Upper lobe of right lung (tissue), 1 donor: ENCODE data around the gene DNAJC15. TPM values are rescaled to one million over a fixed set of nuclear protein-coding genes. Genes with fewer than 3 reads are reported as not detected.

Experiments
- ATAC-seq: fragments of 200-7000 bp; cut with Tn5 transposase; one replicate; pipeline ENCODE4 v1.9.1; 2020; ENCODE audit warnings: mild to moderate bottlenecking, moderate library complexity
- DNase-seq: peaks from one replicate; pipeline ENCODE4 v3.0.0-alpha.2; 2020
- H3K27ac ChIP-seq: fragments of 200-600 bp; one replicate; pipeline ENCODE4 v1.8.0; 2022
- H3K27me3 ChIP-seq: fragments of 200-600 bp; one replicate; pipeline ENCODE4 v1.8.0; 2022; ENCODE audit warnings: mild to moderate bottlenecking
- H3K36me3 ChIP-seq: fragments of 200-600 bp; one replicate; pipeline ENCODE4 v1.8.0; 2022
- H3K4me1 ChIP-seq: fragments of 200-600 bp; one replicate; pipeline ENCODE4 v1.8.0; 2022
- H3K4me3 ChIP-seq: fragments of 200-600 bp; one replicate; pipeline ENCODE4 v1.8.0; 2022; ENCODE audit warnings: mild to moderate bottlenecking
- H3K9me3 ChIP-seq: fragments of 200-600 bp; one replicate; pipeline ENCODE4 v1.8.0; 2022
- CTCF ChIP-seq: fragments of 200-600 bp; IDR thresholded peaks from one replicate; pipeline ENCODE4 v1.8.0; 2022; ENCODE audit warnings: antibody characterized with exemption
- intact Hi-C: fragments of 100-400 bp; cut with DNase I; formaldehyde crosslinking; loops from one replicate; pipeline ENCODE4 v1.11.0; 2022
- total RNA-seq: library from RNA; stranded (reverse); fragmentation: NEBNext Ultra II Directional; extraction: Animal tissue kit (Norgen Biotek cat#: 25700); gene quantifications from one replicate; pipeline ENCODE4 v1.2.1, GENCODE V29; 2021
- donor health status: DM: no; HTN: yes; CAD: no; lungs with severe emphysema.

The DNAJC15 gene
- total RNA-seq, 1 donor from 2014 or later: 15.1 TPM

GRCh38 chr13:42991898-42992763 is 31.3 kb upstream of the DNAJC15 start, which contains the start of gene EPSTI1:
TSS of gene EPSTI1 (minus strand) at chr13:42992241. CDS start at chr13:42992165, 76 bp downstream.
- peak; percentile 95 for ATAC-seq
- no peak for TF ChIP-seq CTCF
- peak; percentile 85 for DNase-seq
- H3K4me3 ChIP-seq: peak within 1 kb of the TSS; percentile 64
- peaks cover 12% of the 10 kb centered on the region for H3K4me1 ChIP-seq
- no peaks in the 10 kb centered on the region for H3K9me3 ChIP-seq
- peak within 1 kb of the TSS; percentile 88 for H3K27ac ChIP-seq
- no peaks in the 10 kb centered on the region for H3K27me3 ChIP-seq
- intact Hi-C loops: no loop called here
- no peaks in the 10 kb centered on the region for H3K36me3 ChIP-seq

- no peaks in the 10 kb centered on the region for H3K36me3 ChIP-seq
- intact Hi-C loops: no loop called here
- H3K27me3 ChIP-seq: no peaks in the 10 kb centered on the region
- DNase-seq (no peak), ATAC-seq (peak; percentile 6)
- H3K4me1 ChIP-seq: peaks cover 14% of the 10 kb centered on the region
- H3K4me3 ChIP-seq: peak overlapping the region; percentile 64
- no peaks in the 10 kb centered on the region for H3K9me3 ChIP-seq
- H3K27ac ChIP-seq: peak overlapping the region; percentile 88
- no peak for TF ChIP-seq CTCF
Observed at GRCh38 chr13:42992764-42993122, 30.6 kb upstream of the DNAJC15 start.

- no peak for DNase-seq
- no peak for TF ChIP-seq CTCF
- Histone ChIP-seq H3K9me3 (no peaks in the 10 kb centered on the region), H3K27ac (no peak overlapping the region), H3K27me3 (no peaks in the 10 kb centered on the region), H3K4me1 (peaks cover 14% of the 10 kb centered on the region), H3K4me3 (no peak overlapping the region), H3K36me3 (no peaks in the 10 kb centered on the region)
- no peak for ATAC-seq
- intact Hi-C loops: no loop called here
Observed at GRCh38 chr13:42994878-42995277, 28.5 kb upstream of the DNAJC15 start.

- no peaks in the 10 kb centered on the region for H3K36me3 ChIP-seq
- H3K4me3 ChIP-seq: no peak overlapping the region
- H3K4me1 ChIP-seq: peaks cover 5% of the 10 kb centered on the region
- intact Hi-C loops: no loop called here
- no peak for DNase-seq
- peak; percentile 5 for ATAC-seq
- no peaks in the 10 kb centered on the region for H3K27me3 ChIP-seq
- H3K9me3 ChIP-seq: no peaks in the 10 kb centered on the region
- no peak overlapping the region for H3K27ac ChIP-seq
- TF ChIP-seq CTCF: no peak
Observed at GRCh38 chr13:42996584-42996983, 26.8 kb upstream of the DNAJC15 start.

- TF ChIP-seq CTCF: no peak
- ATAC-seq (no peak), DNase-seq (no peak)
- H3K27me3 ChIP-seq: no peaks in the 10 kb centered on the region
- H3K9me3 ChIP-seq: no peaks in the 10 kb centered on the region
- H3K27ac ChIP-seq: no peak overlapping the region
- no peak overlapping the region for H3K4me3 ChIP-seq
- peaks cover 5% of the 10 kb centered on the region for H3K4me1 ChIP-seq
- H3K36me3 ChIP-seq: no peaks in the 10 kb centered on the region
- intact Hi-C loops: no loop called here
Observed at GRCh38 chr13:42997381-42997780, 26.0 kb upstream of the DNAJC15 start.
